IMR-90 (cell line): ENCODE measurements around the gene SLIT3. TPM values are rescaled to one million over a fixed set of nuclear protein-coding genes. Genes with fewer than 3 reads are reported as not detected.

Source experiments
- ATAC-seq: fragments of 200-7000 bp; cut with Tn5 transposase; 2 replicates; pipeline ENCODE4 v1.9.1; 2020; ENCODE audit warnings: low read depth, mild to moderate bottlenecking, moderate library complexity
- BruUV-seq: library from RNA; stranded (reverse); fragments of 400-500 nt; replicated peaks from 2 replicates; lab custom pipeline; 2021; lab: Mats Ljungman, UMichigan
- CTCF ChIA-PET: fragments of 300-600 bp; formaldehyde crosslinking; extraction: SDS; loops from one replicate; lab custom pipeline; 2021; ENCODE audit warnings: antibody characterized with exemption; lab: Yijun Ruan, JAX
- POLR2A ChIA-PET: fragments of 300-600 bp; sonication (Branson Sonifier 250); formaldehyde crosslinking; loops from one replicate; lab custom pipeline; 2022; ENCODE audit warnings: antibody characterized with exemption; ENCODE audit not compliant: unreplicated experiment; lab: Charles Lee
- DNase-seq: peaks from one replicate; pipeline ENCODE4 v3.0.0; 2013
- H2AFZ ChIP-seq: replicated peaks from 2 replicates; pipeline ENCODE3; 2013; ENCODE audit warnings: low read length, mild to moderate bottlenecking; ENCODE audit not compliant: poor library complexity
- H2AK5ac ChIP-seq: 2 replicates; pipeline ENCODE4 v1.6.1; 2013; ENCODE audit warnings: low read depth, low read length, inconsistent platforms
- H2AK9ac ChIP-seq: replicated peaks from 2 replicates; pipeline ENCODE3; 2013; ENCODE audit warnings: mild to moderate bottlenecking, low read depth, low read length, moderate library complexity; ENCODE audit not compliant: poor library complexity
- H2BK120ac ChIP-seq: 2 replicates; pipeline ENCODE4 v1.6.1; 2013; ENCODE audit warnings: low read depth, low read length, inconsistent platforms
- H2BK15ac ChIP-seq: 3 replicates; pipeline ENCODE4 v1.6.1; 2013; ENCODE audit warnings: low read depth, low read length, inconsistent platforms
- H2BK20ac ChIP-seq: 2 replicates; pipeline ENCODE4 v1.6.1; 2013; ENCODE audit warnings: low read depth, mild to moderate bottlenecking, inconsistent platforms, low read length, moderate library complexity
- H2BK5ac ChIP-seq: 2 replicates; pipeline ENCODE4 v1.6.1; 2013; ENCODE audit warnings: mild to moderate bottlenecking, low read depth, low read length, inconsistent platforms; ENCODE audit not compliant: poor library complexity, severe bottlenecking
- H3K14ac ChIP-seq: replicated peaks from 2 replicates; pipeline ENCODE4 v1.6.1; 2013; ENCODE audit warnings: low read depth, low read length, inconsistent platforms
- H3K18ac ChIP-seq: 2 replicates; pipeline ENCODE4 v1.6.1; 2013; ENCODE audit warnings: low read depth, low read length, control low read depth
- H3K23ac ChIP-seq: 2 replicates; pipeline ENCODE4 v1.6.1; 2013; ENCODE audit warnings: low read depth, low read length, inconsistent platforms
- H3K27ac ChIP-seq: 2 replicates; pipeline ENCODE4 v1.5.1; 2013; ENCODE audit warnings: mild to moderate bottlenecking, control low read depth, low read length; ENCODE audit not compliant: insufficient read depth
- H3K27me3 ChIP-seq: 2 replicates; pipeline ENCODE4 v1.6.1; 2013; ENCODE audit warnings: low read length; ENCODE audit not compliant: control insufficient read depth, insufficient read depth
- H3K36me3 ChIP-seq: 2 replicates; pipeline ENCODE4 v1.6.1; 2013; ENCODE audit warnings: low read length, mixed read lengths; ENCODE audit not compliant: control insufficient read depth, insufficient read depth
- H3K4ac ChIP-seq: 2 replicates; pipeline ENCODE4 v1.6.1; 2013; ENCODE audit warnings: low read depth, low read length, inconsistent platforms
- H3K4me1 ChIP-seq: 2 replicates; pipeline ENCODE4 v1.6.1; 2013; ENCODE audit warnings: low read length, mixed read lengths; ENCODE audit not compliant: control insufficient read depth, insufficient read depth
- H3K4me2 ChIP-seq: 2 replicates; pipeline ENCODE4 v1.6.1; 2013; ENCODE audit warnings: low read depth, mild to moderate bottlenecking, control low read depth, low read length, moderate library complexity
- H3K4me3 ChIP-seq: 2 replicates; pipeline ENCODE4 v1.5.1; 2013; ENCODE audit warnings: low read depth, mild to moderate bottlenecking, control low read depth, low read length, moderate library complexity; ENCODE audit not compliant: insufficient read depth
- H3K56ac ChIP-seq: 2 replicates; pipeline ENCODE4 v1.6.1; 2013; ENCODE audit warnings: low read length, inconsistent platforms; ENCODE audit not compliant: insufficient read depth; ENCODE audit errors: extremely low read depth
- H3K79me1 ChIP-seq, 2 experiments: 2 replicates each; pipeline ENCODE4 v1.6.1; 2013; ENCODE audit warnings: low read length in 2 of 2, inconsistent platforms in 1 of 2, low read depth in 1 of 2
- H3K9ac ChIP-seq: 2 replicates; pipeline ENCODE4 v1.6.1; 2013; ENCODE audit warnings: low read depth, low read length, control low read depth
- H3K9me1 ChIP-seq: 2 replicates; pipeline ENCODE4 v1.6.1; 2013; ENCODE audit warnings: low read length, inconsistent platforms; ENCODE audit not compliant: insufficient read depth
- H3K9me3 ChIP-seq: 2 replicates; pipeline ENCODE4 v1.6.1; 2013; ENCODE audit warnings: low read length; ENCODE audit not compliant: control insufficient read depth, insufficient read depth
- H4K20me1 ChIP-seq: 2 replicates; pipeline ENCODE4 v1.6.1; 2013; ENCODE audit warnings: low read length, inconsistent platforms; ENCODE audit not compliant: insufficient read depth
- H4K5ac ChIP-seq: 2 replicates; pipeline ENCODE4 v1.6.1; 2013; ENCODE audit warnings: mild to moderate bottlenecking, low read depth, low read length, control low read depth
- H4K8ac ChIP-seq, 2 experiments: 2 replicates each; pipeline ENCODE4 v1.6.1; 2013; ENCODE audit warnings: low read depth in 2 of 2, low read length in 2 of 2, control low read depth in 1 of 2, inconsistent platforms in 1 of 2
- H4K91ac ChIP-seq: 2 replicates; pipeline ENCODE4 v1.6.1; 2013; ENCODE audit warnings: low read depth, low read length, inconsistent platforms; ENCODE audit not compliant: insufficient read depth
- FOS ChIP-seq: fragments of 150-350 bp; IDR thresholded peaks from 2 replicates; pipeline ENCODE4 v1.6.1; 2016; ENCODE audit warnings: low read depth, low read length
- RCOR1 ChIP-seq: IDR thresholded peaks from 2 replicates; pipeline ENCODE4 v1.6.1; 2012; ENCODE audit warnings: mild to moderate bottlenecking, low read length, improper control_type of control experiment; ENCODE audit not compliant: insufficient replicate concordance
- RFX5 ChIP-seq: IDR thresholded peaks from 2 replicates; pipeline ENCODE4 v1.8.0; 2012; ENCODE audit warnings: low read depth, mild to moderate bottlenecking, low read length, moderate library complexity
- whole genome bisulfite sequencing, 2 experiments: methylation state at CpG; one replicate each; pipeline versions ENCODE4 v1.1.5 to v1.1.7; 2013; ENCODE audit warnings: missing lambda C conversion rate in 2 of 2; ENCODE audit not compliant: insufficient read length in 1 of 2; ENCODE audit errors: extremely low coverage in 2 of 2; 5-methylcytosine and 5-hydroxymethylcytosine counted together
- dilution Hi-C: fragments of 300-500 bp; cut with HindIII; formaldehyde crosslinking; loops from one replicate; pipeline ENCODE4 v1.14.3; 2018; ENCODE audit warnings: low sequenced_read_pairs; ENCODE audit not compliant: unreplicated experiment
- in situ Hi-C: fragments of 300-500 bp; cut with MboI; formaldehyde crosslinking; loops from 3 replicates; pipeline ENCODE4 v1.14.3; 2019; ENCODE audit warnings: low sequenced_read_pairs, inconsistent platforms, mixed read lengths
- intact Hi-C: fragments of 100-400 bp; cut with micrococcal nuclease; formaldehyde crosslinking; loops from 2 replicates; pipeline ENCODE4 v1.10.0; 2022
- polyA plus RNA-seq, 3 experiments: library from polyadenylated mRNA; depleted of rRNA; stranded (reverse); fragments of >200 nt; gene quantifications; 2 replicates each; pipeline ENCODE4 v1.2.3, GENCODE V29; 2012; ENCODE audit warnings: low replicate concordance in 1 of 3
- total RNA-seq: library from RNA; depleted of rRNA; stranded (reverse); fragments of >200 nt; gene quantifications from 2 replicates; pipeline ENCODE4 v1.2.3, GENCODE V29; 2012
- TF ChIP-seq, protein P1 (sequence below): fragments of 150-350 bp; IDR thresholded peaks from 2 replicates; pipeline ENCODE4 v1.6.1; 2016; ENCODE audit warnings: low read depth, mild to moderate bottlenecking, low read length, moderate library complexity, borderline replicate concordance

The SLIT3 gene
- total and polyA plus RNA-seq, 2 of the 4 experiments (the other 2 are of a cell fraction): 0.18 to 0.50 TPM

DNA sequence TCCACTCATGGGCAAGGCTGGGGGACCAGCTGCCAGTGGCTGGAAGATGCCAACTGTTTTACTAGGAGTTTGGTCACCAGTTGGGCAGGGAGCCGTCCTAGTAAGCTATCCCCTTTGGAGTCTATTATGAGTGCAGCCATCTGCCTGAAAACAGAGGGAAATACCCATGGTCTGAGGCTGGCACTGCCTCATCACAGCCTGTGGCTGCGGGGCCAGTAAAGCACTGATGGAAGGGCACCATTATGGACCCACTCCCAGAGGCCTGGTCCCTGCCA is 534.6 kb downstream of the SLIT3 start:
- no peaks in the 10 kb centered on the region for H3K79me1 ChIP-seq
- TF ChIP-seq RCOR1: no peak
- TF ChIP-seq FOS: no peak
- no peak for TF ChIP-seq RFX5
- TF ChIP-seq, protein P1, sequence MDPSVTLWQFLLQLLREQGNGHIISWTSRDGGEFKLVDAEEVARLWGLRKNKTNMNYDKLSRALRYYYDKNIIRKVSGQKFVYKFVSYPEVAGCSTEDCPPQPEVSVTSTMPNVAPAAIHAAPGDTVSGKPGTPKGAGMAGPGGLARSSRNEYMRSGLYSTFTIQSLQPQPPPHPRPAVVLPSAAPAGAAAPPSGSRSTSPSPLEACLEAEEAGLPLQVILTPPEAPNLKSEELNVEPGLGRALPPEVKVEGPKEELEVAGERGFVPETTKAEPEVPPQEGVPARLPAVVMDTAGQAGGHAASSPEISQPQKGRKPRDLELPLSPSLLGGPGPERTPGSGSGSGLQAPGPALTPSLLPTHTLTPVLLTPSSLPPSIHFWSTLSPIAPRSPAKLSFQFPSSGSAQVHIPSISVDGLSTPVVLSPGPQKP: no peak
- H4K91ac ChIP-seq: no peak overlapping the region
- H4K8ac ChIP-seq: no peak overlapping the region
- H3K4me3 ChIP-seq: no peak overlapping the region
- in situ Hi-C loops: no loop called here
- no peak overlapping the region for H4K5ac ChIP-seq
- no peak overlapping the region for H2BK120ac ChIP-seq
- CTCF ChIA-PET: no interaction called here
- no peaks in the 10 kb centered on the region for H4K20me1 ChIP-seq
- H3K23ac ChIP-seq: no peak overlapping the region
- H3K9me3 ChIP-seq: no peaks in the 10 kb centered on the region
- no peak overlapping the region for H3K14ac ChIP-seq
- H3K56ac ChIP-seq: no peak overlapping the region
- BruUV-seq: no TSS peak
- intact Hi-C loops: no loop called here
- no peak overlapping the region for H3K4ac ChIP-seq
- DNase-seq (no peak), ATAC-seq (no peak)
- no peaks in the 10 kb centered on the region for H3K9me1 ChIP-seq
- no peak overlapping the region for H2AK5ac ChIP-seq
- POLR2A ChIA-PET: no interaction called here
- H3K4me1 ChIP-seq: no peaks in the 10 kb centered on the region
- no peak overlapping the region for H2AK9ac ChIP-seq
- H3K27me3 ChIP-seq: no peaks in the 10 kb centered on the region
- H3K9ac ChIP-seq: no peak overlapping the region
- H2BK20ac ChIP-seq: no peak overlapping the region
- 83% methylated on average over 1 of the region's 2 CpGs; no CpG with 5 or more reads in 1 of the 2 experiments for WGBS, 2 experiments
- no peak overlapping the region for H3K27ac ChIP-seq
- no peak overlapping the region for H2BK5ac ChIP-seq
- H3K36me3 ChIP-seq: no peaks in the 10 kb centered on the region
- H2AFZ ChIP-seq: no peak overlapping the region
- dilution Hi-C loops: no loop called here
- H3K4me2 ChIP-seq: no peak overlapping the region
- H2BK15ac ChIP-seq: no peak overlapping the region
- H3K18ac ChIP-seq: no peak overlapping the region
